GM21528 (cell line): ENCODE data around the gene CPNE5.
"Not testable (repeated sequence)": the region's sequence is repeated elsewhere in the genome, so short reads cannot be mapped to it uniquely, and the experiment has no call there.

ENCODE experiments used
- ATAC-seq: cut with Tn5 transposase; IDR thresholded peaks from one replicate; pipeline ENCODE4 v1.9.1; 2021; ENCODE audit warnings: mild to moderate bottlenecking, moderate library complexity; ENCODE audit not compliant: unreplicated experiment, low FRiP score

CPNE5 gene

DNA sequence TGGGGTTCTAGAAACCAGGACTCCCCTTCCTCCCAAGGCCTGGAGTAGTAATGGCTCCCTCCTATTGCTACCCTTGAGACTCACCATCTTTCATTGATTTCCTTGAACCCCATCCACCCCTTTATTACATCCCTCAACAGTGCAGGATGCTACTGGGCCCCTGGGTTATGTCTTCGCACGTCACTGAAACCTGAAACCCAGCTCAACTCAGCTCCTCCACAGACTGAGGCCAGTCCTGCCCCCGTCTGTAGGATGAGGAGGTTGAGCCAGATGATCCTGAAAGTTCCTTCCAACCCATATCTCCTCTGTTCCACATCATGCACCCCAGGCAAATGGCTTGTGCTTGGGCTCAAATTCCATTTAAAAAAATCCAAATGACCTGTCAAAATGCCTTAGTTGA lies 21.4 kb downstream of the CPNE5 start:
- no peak for ATAC-seq

DNA sequence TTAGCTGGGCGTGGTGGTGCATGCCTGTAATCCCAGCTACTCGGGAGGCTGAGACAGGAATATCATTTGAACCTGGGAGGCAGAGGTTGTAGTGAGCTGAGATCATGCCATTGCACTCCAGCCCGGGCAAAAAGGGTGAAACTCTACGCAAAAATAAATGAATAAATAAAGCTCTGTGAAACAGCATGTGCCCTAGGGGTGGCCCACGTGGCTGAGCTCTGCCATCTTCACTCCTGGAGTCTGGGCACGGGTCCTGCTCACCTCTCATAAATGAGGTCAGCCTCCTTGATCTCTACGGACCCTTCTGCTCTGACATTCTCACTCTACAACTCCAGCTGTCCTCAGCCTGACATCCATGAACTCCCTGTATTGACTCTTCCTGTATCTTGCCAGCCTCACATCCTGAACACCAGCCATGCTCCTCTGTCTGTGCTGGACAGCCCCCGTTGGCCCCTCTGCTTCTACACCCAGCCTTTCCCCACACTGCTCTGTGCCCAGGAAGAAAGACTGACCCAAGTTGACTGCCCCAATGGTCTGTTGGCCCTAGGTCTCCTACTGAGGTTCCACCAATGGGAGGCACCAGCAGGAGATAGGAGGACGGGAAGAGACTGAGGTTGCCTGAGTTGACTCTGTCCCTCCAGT lies 21.9 kb downstream of the CPNE5 start:
- ATAC-seq, result no peak

DNA sequence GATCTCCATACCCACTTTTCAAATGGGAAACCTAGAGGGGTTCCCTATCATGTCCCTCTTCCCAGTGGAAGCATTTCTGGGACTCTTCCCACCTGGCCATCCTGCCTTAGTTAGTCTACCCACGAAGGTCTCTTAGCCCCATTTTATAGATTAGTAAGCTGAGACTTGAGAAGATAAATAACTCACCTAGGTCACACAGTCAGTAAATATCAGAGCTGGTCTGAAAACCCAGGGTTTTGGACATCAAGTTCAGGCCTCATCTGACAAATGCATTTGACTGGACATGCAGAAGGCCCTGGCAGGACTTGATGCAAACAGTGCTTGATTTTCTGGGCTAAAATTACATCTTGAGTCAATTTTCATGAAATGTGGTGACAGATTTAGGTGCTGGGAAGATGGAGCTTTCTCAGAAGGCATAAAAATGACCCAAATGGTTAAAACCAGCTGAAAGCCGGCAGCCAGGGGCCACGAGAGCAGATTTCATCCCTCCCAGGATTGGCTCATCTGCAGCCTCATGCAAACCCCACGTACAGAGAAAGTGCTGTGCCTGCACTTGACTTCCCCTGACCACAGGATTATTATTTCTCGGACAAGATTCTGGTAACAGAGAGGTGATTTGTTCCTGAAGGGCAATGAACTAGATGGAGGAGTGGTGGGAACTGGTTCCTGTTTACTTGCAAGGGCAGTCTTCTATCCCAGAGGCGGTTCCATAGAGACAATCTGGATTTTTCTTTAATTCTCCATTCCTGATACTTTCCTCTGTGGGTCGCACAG lies 23.1 kb downstream of the CPNE5 start:
- ATAC-seq, result no peak

DNA sequence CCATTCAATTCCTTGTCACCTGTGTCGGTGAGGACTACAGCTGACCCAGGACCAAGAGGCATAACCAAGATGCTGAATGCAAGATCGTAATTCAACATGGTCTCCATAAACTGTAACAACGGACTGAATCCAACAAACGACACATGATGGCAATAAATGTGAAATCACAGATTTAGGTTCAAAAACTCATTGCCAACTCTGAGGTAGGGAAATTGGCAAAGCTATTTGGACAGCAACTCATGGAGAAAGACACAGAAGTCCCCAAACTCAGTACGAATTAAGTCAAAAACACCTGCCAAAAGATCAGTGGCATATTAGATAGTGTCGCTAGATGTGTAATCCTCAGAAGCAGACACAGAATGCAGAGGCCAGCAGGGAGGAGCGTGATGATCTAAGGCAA lies 25.0 kb downstream of the CPNE5 start:
- ATAC-seq, result no peak

DNA sequence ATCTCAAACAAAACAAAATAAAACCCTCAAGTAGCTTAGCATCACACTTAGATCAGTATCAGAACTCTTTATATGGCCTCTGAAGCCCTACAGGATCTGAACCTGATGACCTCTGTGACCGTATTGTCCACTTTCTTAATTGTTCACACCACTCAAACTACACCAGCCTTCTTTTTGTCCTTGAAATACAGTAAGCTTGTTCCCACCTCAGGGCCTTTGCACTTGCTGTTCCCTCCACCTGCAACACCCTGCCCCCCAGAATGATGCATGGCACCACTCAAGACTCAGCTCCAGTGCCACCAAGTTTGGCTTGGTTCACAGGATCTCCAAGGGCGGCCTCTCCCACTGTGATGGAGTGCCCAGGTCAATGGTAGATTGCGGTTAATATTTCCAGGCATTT lies 25.7 kb downstream of the CPNE5 start:
- no peak for ATAC-seq

DNA sequence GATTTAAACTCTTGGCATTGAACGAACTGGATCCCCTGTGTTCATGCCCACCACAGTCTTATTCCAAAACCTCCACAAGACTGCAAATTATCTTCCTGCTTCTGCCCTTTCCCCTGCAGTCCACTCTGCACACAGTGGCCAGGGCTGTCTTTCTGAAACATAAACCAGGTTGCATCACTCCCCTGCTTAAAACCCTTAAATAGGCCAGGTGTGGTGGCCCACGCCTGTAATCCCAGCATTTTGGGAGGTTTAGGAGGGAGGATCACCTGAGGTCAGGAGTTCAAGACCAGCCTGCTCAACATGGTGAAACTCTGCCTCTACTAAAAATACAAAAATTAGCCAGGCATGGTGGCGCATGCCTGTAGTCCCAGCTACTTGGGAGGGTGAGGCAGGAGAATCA lies 26.2 kb downstream of the CPNE5 start:
- not testable (repeated sequence) for ATAC-seq

DNA sequence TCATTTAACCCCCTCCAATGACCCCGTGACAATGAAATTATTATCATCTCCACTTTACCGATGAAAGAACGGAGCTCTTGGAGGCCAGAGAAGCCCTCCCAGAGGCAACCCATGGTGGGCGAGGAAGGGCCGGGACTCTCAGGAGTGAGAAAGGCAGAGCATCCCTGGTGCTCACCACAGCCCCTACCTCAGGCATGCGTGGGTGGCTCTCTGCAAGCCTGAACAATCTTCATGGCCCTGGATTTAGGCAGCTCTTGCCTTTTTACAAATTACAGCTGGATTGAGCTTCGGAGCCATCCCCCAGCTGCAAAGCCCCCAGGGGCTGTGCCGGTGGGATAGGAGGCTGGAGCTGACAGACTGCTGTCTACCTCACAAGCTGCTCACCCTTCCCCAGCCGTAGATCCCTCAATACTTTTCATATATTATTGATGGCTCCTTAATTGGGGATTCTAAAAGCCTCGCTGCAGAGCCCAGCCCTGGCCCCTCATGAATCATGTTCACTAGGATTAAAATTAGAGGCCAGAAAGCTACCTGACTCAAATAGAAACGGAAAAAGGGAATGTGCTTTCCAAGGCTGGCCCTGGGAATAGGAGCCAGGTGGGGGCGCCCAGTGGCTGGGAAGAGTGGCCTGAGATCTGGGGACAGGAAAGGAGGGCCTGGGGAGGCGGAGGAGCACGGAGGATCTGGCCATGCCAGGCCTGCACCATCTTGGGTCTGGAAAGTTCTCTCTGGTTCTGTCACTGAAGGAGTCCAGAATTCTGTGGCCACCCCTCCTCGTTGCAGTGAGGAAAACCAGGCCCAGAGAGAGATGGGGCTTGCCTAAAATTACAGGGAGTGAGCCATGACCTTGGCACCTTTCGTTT lies 29.1 kb downstream of the CPNE5 start:
- ATAC-seq, result no peak

DNA sequence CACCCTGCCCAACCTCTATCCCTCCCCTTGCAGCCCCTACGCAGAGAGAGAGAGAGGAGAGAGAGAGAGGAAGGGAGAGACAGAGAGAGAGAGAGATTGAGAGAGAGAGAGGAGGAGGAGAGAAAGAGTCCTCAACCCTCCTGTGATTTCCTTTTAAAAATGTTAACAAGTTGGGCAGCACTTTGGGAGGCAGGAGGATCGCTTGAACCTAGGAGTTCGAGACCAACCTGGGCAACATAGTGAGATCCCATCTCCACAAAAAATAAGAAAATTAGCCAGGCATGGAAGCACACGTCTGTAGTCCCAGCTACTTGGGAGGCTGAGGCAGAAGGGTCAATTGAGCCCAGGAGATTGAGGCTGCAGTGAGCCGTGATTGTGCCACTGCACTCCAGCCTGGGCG lies 30.1 kb downstream of the CPNE5 start:
- no peak for ATAC-seq

DNA sequence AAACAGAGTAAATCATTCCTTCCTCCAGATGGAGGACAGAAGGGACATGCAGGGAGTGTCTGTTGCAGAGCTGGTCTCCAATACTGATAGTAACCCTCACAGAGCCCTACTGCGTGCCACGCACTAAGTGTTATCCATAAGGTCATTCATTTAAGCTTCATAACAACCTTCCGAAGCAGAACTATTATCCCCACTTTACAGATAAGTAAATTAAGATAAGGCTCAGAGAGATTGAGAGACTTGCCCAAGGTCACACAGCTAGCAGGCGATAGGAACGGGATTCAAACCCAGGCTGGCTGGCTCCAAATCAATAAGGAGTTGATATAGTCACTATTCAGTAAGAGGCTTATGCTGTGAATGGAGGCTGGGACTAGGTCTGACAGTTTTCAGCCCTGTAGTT lies 30.6 kb downstream of the CPNE5 start:
- no peak for ATAC-seq

DNA sequence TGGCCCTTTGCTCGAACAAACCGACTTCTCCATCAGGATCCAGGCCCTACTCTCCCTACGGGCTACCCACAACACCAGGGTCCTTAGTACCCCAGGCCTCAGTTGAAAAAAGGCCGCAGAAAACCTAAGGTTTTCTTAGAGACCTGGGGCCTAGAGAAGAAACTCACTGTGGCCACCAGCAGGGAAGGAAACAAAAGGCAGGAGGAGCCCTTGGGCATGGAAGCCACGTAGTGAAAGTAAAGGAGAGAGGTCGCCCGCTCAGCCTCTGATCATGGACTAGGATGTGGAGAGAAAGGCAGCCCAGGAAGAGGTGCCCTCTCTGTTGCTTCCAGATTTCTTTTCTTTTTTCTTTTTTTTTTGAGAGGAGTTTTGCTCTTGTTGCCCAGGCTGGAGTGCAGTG lies 31.5 kb downstream of the CPNE5 start:
- ATAC-seq, result no peak

DNA sequence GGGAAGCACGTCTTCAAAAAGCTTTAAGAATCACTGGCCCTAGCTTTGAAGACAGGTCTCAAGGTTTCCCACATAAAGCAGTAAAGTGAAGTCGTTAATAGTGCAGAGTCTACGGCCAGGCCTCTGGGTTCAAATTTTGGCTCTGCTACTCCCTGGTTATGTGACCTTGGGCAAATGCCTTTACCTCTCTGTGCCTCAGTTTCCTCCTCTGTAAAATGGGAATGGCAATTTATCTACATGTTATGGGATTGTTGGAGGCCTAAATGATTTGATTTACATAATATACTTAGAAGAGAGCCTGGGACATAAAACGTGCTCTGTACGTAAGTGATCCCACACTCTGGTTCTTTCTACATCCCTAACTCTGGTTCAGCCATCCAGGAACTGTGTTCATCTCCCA lies 32.1 kb downstream of the CPNE5 start:
- ATAC-seq, result no peak

DNA sequence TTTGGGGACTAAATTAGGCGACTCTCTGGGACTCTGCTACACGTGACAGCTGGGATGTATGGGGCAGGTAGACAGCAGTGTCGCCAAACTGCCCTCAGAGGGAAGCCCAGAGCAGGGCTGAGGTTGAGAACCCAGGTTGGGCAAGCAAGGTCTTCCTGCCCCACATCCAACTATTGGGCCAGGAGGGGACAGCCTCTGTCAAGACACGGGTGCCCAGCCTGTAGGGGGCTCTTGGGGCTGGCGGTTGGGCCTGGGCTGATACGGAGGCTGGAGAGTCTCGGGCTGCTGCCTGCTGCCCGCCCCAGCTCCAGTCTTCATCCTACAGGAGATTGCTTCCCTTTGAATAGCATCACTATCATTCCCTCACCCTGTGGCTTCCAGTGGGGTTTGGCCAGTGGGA lies 33.3 kb downstream of the CPNE5 start:
- no peak for ATAC-seq

DNA sequence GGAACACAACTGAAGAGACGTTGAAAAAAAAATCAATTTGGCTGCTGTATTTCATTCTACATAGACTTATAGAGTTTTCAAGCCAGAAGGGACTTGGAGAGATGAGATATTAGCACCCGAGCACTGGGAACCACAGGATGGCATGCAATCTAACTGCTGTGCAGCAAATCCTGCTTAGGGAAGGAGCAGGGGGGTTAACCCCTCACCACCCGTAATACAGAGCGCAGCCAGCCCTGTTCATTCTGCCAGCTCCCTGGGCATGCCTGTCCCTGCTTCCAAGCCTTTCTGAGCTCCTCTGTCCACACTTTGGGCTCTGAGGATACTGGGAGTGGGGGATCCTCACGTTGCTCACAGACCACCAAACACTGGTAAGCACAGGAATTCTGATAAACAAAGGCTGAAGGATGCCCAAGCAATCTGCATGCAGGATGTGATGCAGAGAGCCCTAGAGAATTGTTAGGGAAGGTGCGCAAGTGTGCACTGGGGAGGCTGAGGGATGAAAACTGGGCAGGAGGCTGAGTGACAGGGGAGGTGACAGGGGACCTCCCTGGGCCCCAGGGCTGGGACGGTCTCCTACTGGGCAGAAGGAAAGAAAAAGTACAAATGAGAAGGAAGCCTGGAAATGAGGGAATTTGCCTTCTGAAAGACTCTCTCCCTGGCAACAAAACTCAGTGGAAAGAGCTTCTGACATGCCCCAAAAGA lies 34.0 kb downstream of the CPNE5 start:
- no peak for ATAC-seq

DNA sequence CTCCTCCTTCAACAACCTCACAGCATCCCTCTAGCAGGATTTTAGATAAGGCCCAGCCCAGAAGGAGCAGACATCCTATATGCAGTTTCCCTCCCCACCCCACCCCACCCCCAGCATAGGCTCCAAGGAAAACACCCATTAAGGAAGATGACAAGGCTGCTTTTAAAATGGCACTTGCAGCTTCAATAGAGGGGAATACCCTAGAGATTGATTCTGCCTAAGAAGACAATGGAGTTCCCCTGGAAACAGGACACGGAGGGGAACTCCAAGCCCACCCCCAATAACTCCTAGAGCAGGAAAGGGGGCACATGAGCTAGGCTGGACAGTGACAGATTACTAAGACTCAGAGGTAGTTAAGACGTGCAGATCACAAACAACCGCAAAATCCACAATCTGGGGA lies 34.7 kb downstream of the CPNE5 start:
- no peak for ATAC-seq

DNA sequence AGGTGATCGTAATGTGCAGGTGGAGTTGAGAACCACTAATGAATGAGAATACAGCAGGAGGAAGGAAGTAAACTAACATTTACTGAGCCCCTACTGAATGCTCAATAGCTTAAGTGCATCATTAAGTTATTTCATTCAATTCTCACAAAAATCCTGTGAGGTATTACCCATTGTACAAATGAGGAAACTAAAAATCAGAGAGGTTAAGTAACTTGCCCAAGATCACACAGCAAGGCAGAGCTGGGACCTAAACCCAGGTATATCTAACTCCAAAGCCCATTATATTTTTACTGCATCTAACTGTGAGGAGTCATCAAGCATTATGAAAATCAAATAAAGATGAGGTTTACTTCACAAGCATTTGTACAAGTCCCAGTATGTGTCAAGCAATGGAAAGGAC lies 35.3 kb downstream of the CPNE5 start:
- ATAC-seq, result no peak

DNA sequence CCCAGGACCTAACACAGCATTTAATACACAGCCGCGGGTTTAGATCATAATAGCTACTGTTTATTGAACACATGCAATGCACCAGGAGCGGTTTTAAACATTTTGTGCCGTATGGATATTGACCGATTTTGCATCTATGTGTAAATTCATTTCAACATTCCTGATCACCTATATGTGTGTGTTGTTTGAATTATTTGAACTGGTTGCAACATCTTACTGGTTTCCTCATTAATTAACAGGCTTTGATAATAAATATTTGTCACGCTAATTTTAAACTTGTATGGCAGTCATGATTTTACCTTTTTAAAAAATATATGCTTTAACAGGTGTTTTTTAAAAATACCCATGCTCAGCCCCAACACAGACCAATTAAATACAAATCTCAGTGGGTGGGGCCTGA lies 35.8 kb downstream of the CPNE5 start:
- no peak for ATAC-seq

DNA sequence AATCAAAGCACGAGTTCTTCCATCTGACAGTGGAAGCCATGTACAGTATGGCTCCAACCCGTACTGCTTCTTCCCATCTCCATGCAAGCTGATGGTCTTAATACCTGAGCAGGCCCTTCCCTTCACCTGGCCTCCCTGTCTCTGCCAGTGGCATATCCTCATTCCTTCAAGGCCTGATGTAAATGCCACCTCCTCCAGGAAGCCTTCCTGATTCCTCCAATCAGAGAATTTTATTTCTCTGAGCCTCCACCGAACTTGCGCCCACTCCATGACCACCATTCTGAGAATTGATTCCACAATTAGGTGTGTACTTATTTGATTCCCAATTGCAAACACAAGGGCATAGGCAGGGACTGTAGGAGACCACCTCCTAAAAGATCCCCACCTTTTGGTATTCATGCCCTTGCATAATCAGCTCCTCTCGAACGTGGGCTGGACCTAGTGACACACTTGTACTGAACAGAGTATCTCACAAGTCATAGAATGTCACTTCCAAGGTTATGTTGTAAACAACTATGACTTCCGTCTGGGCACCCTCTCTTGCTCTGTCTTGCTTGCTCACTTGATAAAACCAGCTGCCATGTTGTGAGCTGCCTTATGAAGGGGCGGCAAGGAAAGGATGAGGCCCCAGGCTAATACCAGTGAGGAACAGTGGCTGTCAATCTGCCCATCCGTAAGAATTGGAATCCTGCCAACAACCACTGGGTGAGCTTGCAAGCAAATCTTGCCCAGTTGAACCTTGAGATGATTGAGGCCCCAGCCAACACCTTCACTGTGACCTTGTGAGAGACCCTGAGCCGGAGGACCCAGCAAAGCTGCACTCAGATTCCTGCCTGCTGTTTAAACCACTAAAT lies 38.8 kb downstream of the CPNE5 start:
- no peak for ATAC-seq

DNA sequence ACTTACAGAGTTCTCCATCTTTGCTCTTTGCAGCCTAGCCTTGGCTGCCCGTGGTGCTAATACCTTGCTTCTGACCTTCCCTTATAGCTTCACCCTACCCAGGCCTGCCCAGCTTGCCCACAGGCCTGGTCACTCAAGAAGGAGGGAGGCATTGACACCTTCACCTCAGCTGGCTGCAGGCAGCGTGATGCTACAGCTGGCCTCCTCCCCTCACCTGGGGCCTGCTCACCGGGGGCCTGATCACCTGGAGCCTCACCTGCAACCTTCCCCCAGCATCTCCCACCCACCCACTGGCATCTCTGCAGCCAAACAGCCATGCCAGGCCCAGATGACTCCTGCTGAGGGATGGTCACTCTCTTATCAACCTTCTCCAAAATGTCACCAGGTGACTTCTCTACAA lies 40.4 kb downstream of the CPNE5 start:
- no peak for ATAC-seq

DNA sequence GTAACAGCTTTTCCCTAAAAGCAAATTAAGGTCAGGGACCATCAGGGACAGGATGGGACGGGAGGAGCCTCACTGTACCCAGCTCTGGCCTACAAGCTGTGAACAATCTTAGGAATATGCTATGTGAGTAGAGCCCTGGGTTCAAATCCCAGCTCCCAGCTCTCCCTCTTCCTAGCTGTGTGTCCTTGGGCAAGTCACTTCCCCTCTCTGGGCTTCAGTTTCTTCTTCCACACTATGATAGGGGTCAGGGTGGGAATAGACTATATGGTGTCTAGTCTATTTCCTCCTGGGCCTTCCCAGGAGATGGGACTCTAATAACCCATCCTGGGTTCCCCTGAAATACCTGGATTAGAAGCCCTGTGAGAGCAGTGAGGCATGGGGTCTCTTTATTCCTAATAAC lies 41.6 kb downstream of the CPNE5 start:
- no peak for ATAC-seq

DNA sequence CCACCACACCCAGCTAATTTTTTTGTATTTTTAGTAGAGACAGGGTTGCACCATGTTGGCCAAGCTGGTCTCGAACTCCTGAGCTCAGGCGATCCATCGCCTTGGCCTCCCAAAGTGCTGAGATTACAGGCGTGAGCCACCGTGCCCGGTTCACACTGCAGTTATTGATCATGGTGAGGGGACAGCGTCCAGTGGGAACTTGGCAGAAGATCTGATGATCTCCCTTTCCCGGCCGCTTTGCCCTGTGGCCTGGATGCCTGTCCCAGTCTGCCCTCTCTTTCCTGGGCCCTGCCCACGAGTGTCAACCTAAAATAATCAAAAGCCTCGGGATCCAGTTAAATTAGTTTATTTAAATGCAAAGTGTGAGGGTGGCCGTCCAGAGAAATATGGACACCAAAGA lies 42.2 kb downstream of the CPNE5 start:
- ATAC-seq, result no peak
